GM13976 (cell line): ENCODE measurements around the gene PRKAR2B.

Source experiments
- DNase-seq: peaks from one replicate; pipeline ENCODE4 v3.0.0; 2012; ENCODE audit warnings: low spot score
- in situ Hi-C: fragments of 300-500 bp; cut with MboI; formaldehyde crosslinking; loops from one replicate; pipeline ENCODE4 v1.12.0; 2022; ENCODE audit warnings: low sequenced_read_pairs, mixed read lengths, inconsistent platforms; ENCODE audit not compliant: unreplicated experiment
- TF ChIP-seq, protein P1 (sequence below): IDR thresholded peaks from 2 replicates; pipeline ENCODE4 v1.5.1; 2012; ENCODE audit warnings: borderline replicate concordance, mild to moderate bottlenecking; ENCODE audit not compliant: insufficient read depth; ENCODE audit errors: extremely low read depth, missing control alignments, control extremely low read depth

PRKAR2B gene

GRCh38 chr7:107025449-107026103 is 18.9 kb upstream of the PRKAR2B start:
- in situ Hi-C loops = no loop called here

GRCh38 chr7:107026166-107026565 is 18.3 kb upstream of the PRKAR2B start:
- in situ Hi-C loops = no loop called here
- TF ChIP-seq, protein P1, sequence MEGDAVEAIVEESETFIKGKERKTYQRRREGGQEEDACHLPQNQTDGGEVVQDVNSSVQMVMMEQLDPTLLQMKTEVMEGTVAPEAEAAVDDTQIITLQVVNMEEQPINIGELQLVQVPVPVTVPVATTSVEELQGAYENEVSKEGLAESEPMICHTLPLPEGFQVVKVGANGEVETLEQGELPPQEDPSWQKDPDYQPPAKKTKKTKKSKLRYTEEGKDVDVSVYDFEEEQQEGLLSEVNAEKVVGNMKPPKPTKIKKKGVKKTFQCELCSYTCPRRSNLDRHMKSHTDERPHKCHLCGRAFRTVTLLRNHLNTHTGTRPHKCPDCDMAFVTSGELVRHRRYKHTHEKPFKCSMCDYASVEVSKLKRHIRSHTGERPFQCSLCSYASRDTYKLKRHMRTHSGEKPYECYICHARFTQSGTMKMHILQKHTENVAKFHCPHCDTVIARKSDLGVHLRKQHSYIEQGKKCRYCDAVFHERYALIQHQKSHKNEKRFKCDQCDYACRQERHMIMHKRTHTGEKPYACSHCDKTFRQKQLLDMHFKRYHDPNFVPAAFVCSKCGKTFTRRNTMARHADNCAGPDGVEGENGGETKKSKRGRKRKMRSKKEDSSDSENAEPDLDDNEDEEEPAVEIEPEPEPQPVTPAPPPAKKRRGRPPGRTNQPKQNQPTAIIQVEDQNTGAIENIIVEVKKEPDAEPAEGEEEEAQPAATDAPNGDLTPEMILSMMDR = no peak
- DNase-seq = no peak

More at GRCh38 chr7:107025449-107026103, 18.9 kb upstream of the PRKAR2B start:
- DNase-seq = no peak
- TF ChIP-seq, protein P1 = no peak

DNA sequence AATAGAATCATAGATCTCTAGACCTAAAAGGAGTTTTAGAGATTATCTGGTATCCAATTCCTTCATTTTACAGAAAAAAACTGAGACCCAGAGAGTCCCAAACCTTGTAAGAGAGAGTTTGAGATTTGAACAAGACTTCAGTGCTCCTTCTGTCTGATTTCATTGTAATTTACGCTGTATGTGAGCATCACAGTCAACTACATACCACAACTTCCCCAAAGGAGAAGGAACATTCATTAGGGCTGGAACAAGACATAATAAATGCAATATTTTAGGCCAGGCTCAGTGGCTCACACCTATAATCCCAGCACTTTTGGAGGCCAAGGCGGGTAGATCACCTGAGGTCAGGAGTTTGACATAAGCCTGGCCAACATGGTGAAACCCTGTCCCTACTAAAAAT is 17.3 kb upstream of the PRKAR2B start:
- TF ChIP-seq, protein P1 = no peak
- in situ Hi-C loops = no loop called here

GRCh38 chr7:107029061-107029763 is 15.3 kb upstream of the PRKAR2B start:
- no peak for DNase-seq
- TF ChIP-seq, protein P1 = no peak
- in situ Hi-C loops = no loop called here

More for the DNA sequence above, 17.3 kb upstream of the PRKAR2B start:
- no peak for DNase-seq

DNA sequence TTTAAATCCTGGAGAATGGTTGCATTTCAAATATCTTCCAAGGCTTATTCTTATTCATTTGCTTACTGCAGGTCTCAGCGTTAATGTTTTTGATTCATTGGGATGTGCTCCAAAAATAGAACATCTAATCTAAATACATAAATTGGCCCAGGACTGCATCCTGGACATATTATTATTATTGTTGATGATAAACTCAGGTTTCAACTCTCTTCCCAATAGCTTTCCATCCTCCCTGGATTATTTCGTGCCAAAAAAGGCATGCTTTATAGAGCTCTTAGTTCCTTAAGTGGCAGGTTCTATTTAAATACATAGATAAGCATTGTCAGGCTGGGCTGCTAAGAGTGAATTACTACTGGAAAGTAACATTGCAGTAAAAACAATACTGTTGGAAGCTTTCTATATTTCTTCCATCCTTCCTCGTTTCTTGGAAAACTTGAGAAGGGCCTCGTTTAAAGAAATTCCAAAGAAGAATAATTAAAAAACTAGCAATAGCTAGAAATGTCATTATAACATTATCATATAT is 14.7 kb upstream of the PRKAR2B start:
- in situ Hi-C loops = no loop called here
- TF ChIP-seq, protein P1 = no peak
- no peak for DNase-seq

DNA sequence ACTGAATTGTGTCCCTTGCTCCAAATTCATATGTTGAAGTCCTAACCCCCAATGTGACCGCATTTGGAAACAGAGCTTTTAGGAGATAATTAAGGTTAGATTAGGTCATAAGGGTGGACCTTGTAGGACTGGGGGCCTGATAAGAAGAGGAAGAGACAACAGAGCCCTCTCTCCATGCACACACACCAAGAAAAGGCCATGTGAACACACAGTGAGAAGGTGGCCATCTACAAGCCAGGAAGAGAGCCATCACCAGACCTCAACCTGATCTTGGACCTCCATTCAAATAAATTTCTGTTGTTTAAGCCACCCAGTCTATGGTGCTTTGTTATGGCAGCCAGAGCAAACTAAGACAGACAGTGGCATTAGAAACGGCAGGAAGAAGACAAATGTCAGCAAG is 12.5 kb upstream of the PRKAR2B start:
- TF ChIP-seq, protein P1 = no peak
- no peak for DNase-seq
- in situ Hi-C loops = no loop called here
